ENCODE measurements around the gene PHETA1. TPM values are rescaled to one million over a fixed set of nuclear protein-coding genes. Genes with fewer than 3 reads are reported as not detected.
"Not testable (repeated sequence)": the region's sequence is repeated elsewhere in the genome, so short reads cannot be mapped to it uniquely, and the experiment has no call there.

Gene PHETA1
- total RNA-seq, 1 donor from 2014 or later: 31.3 TPM

DNA sequence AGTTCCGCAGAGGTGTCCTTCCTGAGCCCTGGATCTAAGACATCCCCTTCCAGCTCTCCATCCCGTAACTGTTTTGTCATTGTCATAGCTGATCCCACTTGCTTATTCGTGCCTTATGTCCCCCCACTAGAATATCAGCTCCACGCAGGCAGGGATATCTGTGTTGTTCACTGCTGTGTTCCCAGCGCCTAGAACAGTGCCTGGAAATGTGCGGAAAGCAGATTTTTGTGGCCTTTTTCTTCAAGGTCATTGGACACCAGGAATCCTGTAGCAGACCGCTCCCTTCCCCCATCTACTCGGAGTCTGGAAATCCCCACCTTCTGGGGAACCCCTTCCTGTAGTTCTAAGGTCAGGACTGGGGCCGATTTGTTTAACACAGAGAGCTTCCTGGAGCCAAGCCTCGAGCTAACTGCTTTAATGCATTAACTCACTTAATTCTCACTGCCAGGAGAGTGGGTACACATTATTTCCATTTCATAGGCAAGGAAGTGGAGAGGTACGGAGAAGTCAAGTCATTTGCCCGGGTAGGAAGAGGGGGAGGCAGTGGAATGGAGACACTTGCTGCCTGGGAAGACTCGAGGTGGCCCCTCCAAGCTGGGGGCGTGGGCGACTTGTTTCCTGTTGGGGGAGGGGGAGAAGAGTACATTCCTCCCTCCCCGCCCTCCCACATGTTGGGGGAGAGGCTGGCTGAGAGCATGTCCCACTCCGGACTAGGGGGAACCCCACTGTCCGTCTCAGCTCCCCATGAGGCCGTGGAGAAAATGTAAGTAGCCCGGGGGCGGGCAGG lies 35.7 kb upstream of the PHETA1 start:
- Mint-ChIP-seq H3K36me3 (ENCODE audit: insufficient read depth) (no peaks in the 10 kb centered on the region), H3K4me3 (ENCODE audit: low read depth) (peak overlapping the region; percentile 56), H3K4me1 (ENCODE audit: low read depth) (peaks cover 2% of the 10 kb centered on the region), H3K27me3 (peaks cover 69% of the 10 kb centered on the region), H3K9me3 (ENCODE audit: low read depth) (no peaks in the 10 kb centered on the region), H3K27ac (peak overlapping the region; percentile 4)
- DNase-seq (ENCODE audit: low spot score, unreplicated experiment): no peak
- TF ChIP-seq, protein P1, sequence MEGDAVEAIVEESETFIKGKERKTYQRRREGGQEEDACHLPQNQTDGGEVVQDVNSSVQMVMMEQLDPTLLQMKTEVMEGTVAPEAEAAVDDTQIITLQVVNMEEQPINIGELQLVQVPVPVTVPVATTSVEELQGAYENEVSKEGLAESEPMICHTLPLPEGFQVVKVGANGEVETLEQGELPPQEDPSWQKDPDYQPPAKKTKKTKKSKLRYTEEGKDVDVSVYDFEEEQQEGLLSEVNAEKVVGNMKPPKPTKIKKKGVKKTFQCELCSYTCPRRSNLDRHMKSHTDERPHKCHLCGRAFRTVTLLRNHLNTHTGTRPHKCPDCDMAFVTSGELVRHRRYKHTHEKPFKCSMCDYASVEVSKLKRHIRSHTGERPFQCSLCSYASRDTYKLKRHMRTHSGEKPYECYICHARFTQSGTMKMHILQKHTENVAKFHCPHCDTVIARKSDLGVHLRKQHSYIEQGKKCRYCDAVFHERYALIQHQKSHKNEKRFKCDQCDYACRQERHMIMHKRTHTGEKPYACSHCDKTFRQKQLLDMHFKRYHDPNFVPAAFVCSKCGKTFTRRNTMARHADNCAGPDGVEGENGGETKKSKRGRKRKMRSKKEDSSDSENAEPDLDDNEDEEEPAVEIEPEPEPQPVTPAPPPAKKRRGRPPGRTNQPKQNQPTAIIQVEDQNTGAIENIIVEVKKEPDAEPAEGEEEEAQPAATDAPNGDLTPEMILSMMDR (IDR thresholded peaks at IDR 0.05; ENCODE audit: unreplicated experiment): no peak

DNA sequence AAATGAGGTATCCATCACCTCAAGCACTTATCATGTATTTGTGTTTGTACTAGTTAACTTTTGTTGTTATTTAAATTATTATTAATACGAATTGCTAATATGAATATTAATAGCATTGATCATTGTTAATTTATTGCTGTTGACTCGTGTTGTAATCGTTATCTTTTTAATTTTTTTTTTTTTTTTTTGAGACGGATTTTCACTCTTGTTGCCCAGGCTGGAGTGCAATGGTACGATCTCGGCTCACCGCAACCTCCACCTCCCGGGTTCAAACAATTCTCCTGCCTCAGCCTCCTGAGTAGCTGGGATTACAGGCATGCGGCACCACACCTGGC lies 33.6 kb upstream of the PHETA1 start:
- H3K36me3 Mint-ChIP-seq (ENCODE audit: insufficient read depth); H3K27ac Mint-ChIP-seq: not testable (repeated sequence)

GRCh38 chr12:111401167-111401605 lies 32.3 kb upstream of the PHETA1 start:
- TF ChIP-seq, protein P1 (IDR thresholded peaks at IDR 0.05; ENCODE audit: unreplicated experiment): no peak
- H3K4me1 Mint-ChIP-seq (ENCODE audit: low read depth): no peaks in the 10 kb centered on the region
- H3K27ac Mint-ChIP-seq: no peak overlapping the region
- no peaks in the 10 kb centered on the region for H3K36me3 Mint-ChIP-seq (ENCODE audit: insufficient read depth)
- H3K4me3 Mint-ChIP-seq (ENCODE audit: low read depth): no peak overlapping the region
- peaks cover 41% of the 10 kb centered on the region for H3K27me3 Mint-ChIP-seq
- DNase-seq (ENCODE audit: low spot score, unreplicated experiment): no peak
- no peaks in the 10 kb centered on the region for H3K9me3 Mint-ChIP-seq (ENCODE audit: low read depth)

More for the DNA sequence above, 33.6 kb upstream of the PHETA1 start:
- not testable (repeated sequence) for H3K9me3 Mint-ChIP-seq (ENCODE audit: low read depth); DNase-seq (ENCODE audit: low spot score, unreplicated experiment); H3K4me3 Mint-ChIP-seq (ENCODE audit: low read depth); H3K4me1 Mint-ChIP-seq (ENCODE audit: low read depth)
- peaks cover 52% of the 10 kb centered on the region for H3K27me3 Mint-ChIP-seq

DNA sequence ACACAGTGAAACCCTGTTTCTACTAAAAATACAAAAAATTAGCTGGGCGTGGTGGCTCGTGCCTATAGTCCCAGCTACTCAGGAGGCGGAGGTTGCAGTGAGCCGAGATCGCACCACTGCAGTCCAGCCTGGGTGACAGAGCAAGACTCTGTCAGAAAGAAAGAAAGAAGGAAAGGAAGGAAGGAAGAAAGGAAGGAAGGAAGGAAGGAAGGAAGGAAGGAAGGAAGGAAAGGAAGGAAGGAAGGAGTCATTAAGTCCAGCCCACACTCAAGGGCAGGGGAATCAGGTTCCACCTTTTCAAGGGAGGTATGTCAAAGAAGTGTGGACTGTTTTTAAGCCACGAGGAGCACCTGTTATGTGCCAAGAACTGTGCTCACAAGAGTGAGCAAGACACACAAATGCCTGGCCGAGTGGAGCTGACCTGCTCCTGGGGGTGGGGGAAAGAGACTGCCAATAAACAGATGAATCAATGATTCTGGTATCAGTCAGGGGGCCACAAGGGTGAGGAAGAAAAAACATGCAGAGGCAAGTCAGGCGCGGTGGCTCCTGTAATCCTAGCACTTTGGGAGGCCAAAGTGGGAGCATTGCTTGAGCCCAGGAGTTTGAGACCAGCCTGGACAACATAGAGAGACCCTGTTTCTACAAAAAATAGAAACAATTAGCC lies 31.0 kb upstream of the PHETA1 start:
- Mint-ChIP-seq H3K27me3 (peaks cover 36% of the 10 kb centered on the region), H3K27ac (peak overlapping the region; percentile 73)
- not testable (repeated sequence) for DNase-seq (ENCODE audit: low spot score, unreplicated experiment); H3K9me3 Mint-ChIP-seq (ENCODE audit: low read depth); H3K36me3 Mint-ChIP-seq (ENCODE audit: insufficient read depth); H3K4me3 Mint-ChIP-seq (ENCODE audit: low read depth); H3K4me1 Mint-ChIP-seq (ENCODE audit: low read depth)

DNA sequence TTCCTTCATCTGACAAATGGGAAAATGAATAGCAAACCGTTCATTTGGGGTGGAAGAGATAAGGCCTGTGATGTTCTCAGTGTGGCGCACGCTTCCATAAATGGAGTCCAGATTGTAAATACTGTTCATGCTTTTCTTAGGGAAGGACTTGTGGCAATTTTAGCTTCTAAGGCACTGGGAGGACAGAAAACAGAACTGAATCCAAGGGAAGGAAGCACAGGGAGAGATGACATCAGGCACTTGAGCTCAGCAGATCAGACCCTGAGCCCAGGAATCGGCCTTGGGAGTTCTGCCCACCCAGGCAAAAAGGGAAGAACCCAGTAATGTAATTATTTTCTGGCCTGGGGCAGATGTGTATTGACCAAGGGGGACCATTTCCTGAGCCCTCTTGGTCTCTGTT lies 29.6 kb upstream of the PHETA1 start:
- Mint-ChIP-seq H3K27me3 (peaks cover 23% of the 10 kb centered on the region), H3K27ac (peak overlapping the region; percentile 10), H3K36me3 (ENCODE audit: insufficient read depth) (no peaks in the 10 kb centered on the region), H3K4me3 (ENCODE audit: low read depth) (no peak overlapping the region), H3K4me1 (ENCODE audit: low read depth) (no peaks in the 10 kb centered on the region), H3K9me3 (ENCODE audit: low read depth) (no peaks in the 10 kb centered on the region)
- no peak for DNase-seq (ENCODE audit: low spot score, unreplicated experiment)
- TF ChIP-seq, protein P1 (IDR thresholded peaks at IDR 0.05; ENCODE audit: unreplicated experiment): no peak

DNA sequence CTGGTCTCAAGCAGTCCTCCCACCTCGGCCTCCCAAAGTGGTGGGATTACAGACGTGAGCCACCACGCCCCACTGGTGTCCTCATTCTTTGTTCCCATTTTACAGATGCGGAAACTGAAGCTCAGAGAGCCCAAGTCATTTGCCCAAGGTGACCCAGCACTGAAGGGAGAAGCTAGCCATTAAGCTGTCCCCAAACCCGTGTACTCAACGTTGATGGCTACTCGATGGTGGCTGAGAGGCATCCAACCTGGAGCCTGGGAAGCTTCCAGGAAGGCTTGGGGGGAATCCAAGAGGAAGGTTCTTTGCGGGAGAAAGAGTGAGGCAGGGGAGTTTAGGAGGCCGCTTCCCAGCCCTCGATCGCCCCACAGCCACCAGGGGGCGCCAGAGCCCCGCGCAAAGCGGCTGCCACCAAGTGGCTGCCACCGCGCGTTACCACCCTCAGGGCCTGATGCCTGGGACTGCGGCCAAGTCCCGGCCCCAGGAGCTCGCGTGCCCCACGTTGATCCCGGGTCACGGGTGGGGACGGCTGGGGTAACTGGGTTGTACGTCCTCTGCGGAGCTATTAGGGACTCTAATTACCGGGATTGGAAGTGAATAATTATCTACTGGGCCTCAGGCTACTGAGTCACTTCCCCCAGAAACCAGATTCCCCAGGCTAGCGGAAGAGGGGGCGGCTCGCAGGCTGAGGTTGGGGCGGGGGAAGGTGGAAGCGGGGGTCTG lies 28.0 kb upstream of the PHETA1 start:
- DNase-seq (ENCODE audit: low spot score, unreplicated experiment): peak; percentile 80
- Mint-ChIP-seq H3K4me1 (ENCODE audit: low read depth) (no peaks in the 10 kb centered on the region), H3K27me3 (peaks cover 14% of the 10 kb centered on the region), H3K4me3 (ENCODE audit: low read depth) (no peak overlapping the region), H3K36me3 (ENCODE audit: insufficient read depth) (no peaks in the 10 kb centered on the region), H3K27ac (no peak overlapping the region), H3K9me3 (ENCODE audit: low read depth) (no peaks in the 10 kb centered on the region)
- TF ChIP-seq, protein P1 (IDR thresholded peaks at IDR 0.05; ENCODE audit: unreplicated experiment): peak; percentile 100

GRCh38 chr12:111396271-111396670 lies 27.4 kb upstream of the PHETA1 start:
- H3K27ac Mint-ChIP-seq; H3K9me3 Mint-ChIP-seq (ENCODE audit: low read depth); DNase-seq (ENCODE audit: low spot score, unreplicated experiment); H3K4me1 Mint-ChIP-seq (ENCODE audit: low read depth); H3K4me3 Mint-ChIP-seq (ENCODE audit: low read depth); H3K36me3 Mint-ChIP-seq (ENCODE audit: insufficient read depth): not testable (repeated sequence)
- H3K27me3 Mint-ChIP-seq: peaks cover 15% of the 10 kb centered on the region
